Motor neuron (in vitro differentiated cells): ENCODE measurements around the gene CACNA1E. TPM values are rescaled to one million over a fixed set of nuclear protein-coding genes. Genes with fewer than 3 reads are reported as not detected.

Experiments
- ATAC-seq, 8 experiments: fragments of 200-7000 bp; cut with Tn5 transposase; replicated peaks in 6 of 8; 2 replicates each; pipeline ENCODE4 v1.8.0; 2021; ENCODE audit warnings: mild to moderate bottlenecking in 8 of 8, moderate library complexity in 8 of 8
- H3K27ac ChIP-seq, 2 donors: fragments of 250-450 bp; sonication (Bioruptor Pico); 2 replicates each; pipeline ENCODE4 v1.9.0; 2021; ENCODE audit warnings: antibody characterized with exemption in 2 of 2, mild to moderate bottlenecking in 2 of 2, moderate library complexity in 1 of 2
- H3K4me1 ChIP-seq, 2 donors: fragments of 250-450 bp; sonication (Bioruptor Pico); replicated peaks in 1 of 2; 2 replicates each; pipeline ENCODE4 v1.6.1; 2021; ENCODE audit warnings: antibody characterized with exemption in 2 of 2, mild to moderate bottlenecking in 2 of 2, moderate library complexity in 1 of 2
- H3K4me3 ChIP-seq, 5 donors: fragments of 250-450 bp; sonication (Bioruptor Pico); 2 replicates each; pipeline ENCODE4 v1.9.0; 2021; ENCODE audit warnings: antibody characterized with exemption in 5 of 5, mild to moderate bottlenecking in 5 of 5, moderate library complexity in 4 of 5
- WGBS, 10 experiments: fragments of 450-650 bp; shearing (Covaris generic); methylation state at CpG; one replicate each; pipeline ENCODE4 v1.0.0; 2022; 5-methylcytosine and 5-hydroxymethylcytosine counted together
- in situ Hi-C, 9 experiments: fragments of 400-800 bp; cut with MboI; loops; one replicate each; pipeline ENCODE4 v1.15.0; 2021; ENCODE audit warnings: low sequenced_read_pairs in 9 of 9, low pct_unique_long_range_greater_than_20kb in 2 of 9; ENCODE audit not compliant: unreplicated experiment in 9 of 9
- total RNA-seq, 8 experiments: library from RNA; unstranded; fragments of 300-600 nt; gene quantifications; 2 replicates each; pipeline versions ENCODE4 v1.2.3 to v1.2.4, GENCODE V29; 2022

The CACNA1E gene
- total RNA-seq, 8 experiments from 2014 or later = 0.10 to 19.4 (median 6.8) TPM

GRCh38 chr1:181458419-181458818 lies 24.9 kb upstream of the CACNA1E start:
- no peak overlapping the region for H3K27ac ChIP-seq
- ATAC-seq = no peak
- no peaks in the 10 kb centered on the region for H3K4me1 ChIP-seq
- no peak overlapping the region for H3K4me3 ChIP-seq
- WGBS, 10 experiments = 0 to 100% (median 43%) methylated on average over 1 to 2 of the region's 2 CpGs; no CpG with 5 or more reads in 2 of the 10 experiments
- in situ Hi-C loops = loop anchor here in 2 of 9 experiments (25.0 kb wide), 1 partner anchor 479 kb away; no protein-coding TSS in a partner anchor

GRCh38 chr1:181459067-181459466 lies 24.2 kb upstream of the CACNA1E start:
- ATAC-seq = no peak
- in situ Hi-C loops = loop anchor here in 2 of 9 experiments (25.0 kb wide), 1 partner anchor 478 kb away; no protein-coding TSS in a partner anchor

GRCh38 chr1:181469829-181470228 lies 13.5 kb upstream of the CACNA1E start:
- in situ Hi-C loops = loop anchor here in 3 of 9 experiments (10.0 to 25.0 kb wide), 2 partner anchors 465 to 467 kb away; no protein-coding TSS in a partner anchor
- no peak overlapping the region for H3K4me3 ChIP-seq

More at GRCh38 chr1:181459067-181459466, 24.2 kb upstream of the CACNA1E start:
- Histone ChIP-seq H3K27ac (no peak overlapping the region), H3K4me3 (no peak overlapping the region), H3K4me1 (no peaks in the 10 kb centered on the region)
- WGBS, 10 experiments = 53 to 83% (median 75%) methylated on average over 1 to 2 of the region's 2 CpGs; no CpG with 5 or more reads in 7 of the 10 experiments

GRCh38 chr1:181475580-181475979 lies 7.7 kb upstream of the CACNA1E start:
- ATAC-seq = no peak

More at GRCh38 chr1:181469829-181470228, 13.5 kb upstream of the CACNA1E start:
- ATAC-seq = peak in 7 of 8 experiments; percentile 27 to 95 (median 81)
- no peaks in the 10 kb centered on the region for H3K4me1 ChIP-seq
- H3K27ac ChIP-seq = no peak overlapping the region
- 20 to 100% (median 61%) methylated on average over 1 to 5 of the region's 5 CpGs; no CpG with 5 or more reads in 2 of the 10 experiments for WGBS, 10 experiments

GRCh38 chr1:181476581-181476980 lies 6.7 kb upstream of the CACNA1E start:
- in situ Hi-C loops = loop anchor here in 7 of 9 experiments (10.0 to 25.0 kb wide), 7 partner anchors 89 to 611 kb away; partner anchors contain the start of gene ZNF648 (in 1 of the 7)
- ATAC-seq = no peak
- no peak overlapping the region for H3K4me3 ChIP-seq
- no peak overlapping the region for H3K27ac ChIP-seq
- H3K4me1 ChIP-seq = no peaks in the 10 kb centered on the region
- 0 to 79% (median 63%) methylated on average over 1 to 8 of the region's 8 CpGs; no CpG with 5 or more reads in 3 of the 10 experiments for WGBS, 10 experiments

More at GRCh38 chr1:181475580-181475979, 7.7 kb upstream of the CACNA1E start:
- 0 to 100% (median 75%) methylated on average over 1 to 4 of the region's 4 CpGs; no CpG with 5 or more reads in 1 of the 10 experiments for WGBS, 10 experiments
- Histone ChIP-seq H3K27ac (no peak overlapping the region), H3K4me3 (no peak overlapping the region), H3K4me1 (no peaks in the 10 kb centered on the region)
- in situ Hi-C loops = loop anchor here in 7 of 9 experiments (10.0 to 25.0 kb wide), 7 partner anchors 88 to 612 kb away; partner anchors contain the start of gene ZNF648 (in 1 of the 7)

GRCh38 chr1:181478306-181478705 lies 5.0 kb upstream of the CACNA1E start:
- no peak overlapping the region for H3K4me3 ChIP-seq
- no peak for ATAC-seq
- peaks cover 0 to 3% of the 10 kb centered on the region in 2 donors for H3K4me1 ChIP-seq
- no peak overlapping the region for H3K27ac ChIP-seq
- WGBS, 10 experiments = 0 to 67% (median 44%) methylated on average over 1 to 2 of the region's 2 CpGs; no CpG with 5 or more reads in 4 of the 10 experiments
- in situ Hi-C loops = loop anchor here in 7 of 9 experiments (10.0 to 25.0 kb wide), 7 partner anchors 91 to 609 kb away; partner anchors contain the start of gene ZNF648 (in 1 of the 7)

GRCh38 chr1:181479137-181479745 lies 4.1 kb upstream of the CACNA1E start:
- in situ Hi-C loops = loop anchor here in 7 of 9 experiments (10.0 to 25.0 kb wide), 7 partner anchors 92 to 608 kb away; partner anchors contain the start of gene ZNF648 (in 1 of the 7)

GRCh38 chr1:181482001-181482430 lies 1.3 kb upstream of the CACNA1E start:
- no peak overlapping the region for H3K27ac ChIP-seq
- peaks cover 10 to 18% of the 10 kb centered on the region in 2 donors for H3K4me1 ChIP-seq
- no peak for ATAC-seq
- in situ Hi-C loops = loop anchor here in 6 of 9 experiments (10.0 to 25.0 kb wide), 7 partner anchors 95 to 913 kb away; partner anchors contain the start of genes GLUL (in 1 of the 6) and ZNF648 (in 1 of the 6)
- peak overlapping the region; percentile 42 to 71 (median 56) for H3K4me3 ChIP-seq
- WGBS, 10 experiments = 0 to 96% (median 52%) methylated on average over 1 to 26 of the region's 36 CpGs; no CpG with 5 or more reads in 6 of the 10 experiments

More at GRCh38 chr1:181479137-181479745, 4.1 kb upstream of the CACNA1E start:
- no peak overlapping the region for H3K4me3 ChIP-seq
- H3K27ac ChIP-seq = no peak overlapping the region
- peak; percentile 52 to 92 (median 71) for ATAC-seq
- 0 to 50% (median 27%) methylated on average over 1 to 3 of the region's 3 CpGs; no CpG with 5 or more reads in 2 of the 10 experiments for WGBS, 10 experiments
- H3K4me1 ChIP-seq = peaks cover 0 to 4% of the 10 kb centered on the region in 2 donors

GRCh38 chr1:181482521-181483284 lies 614 bp upstream of the CACNA1E start:
- Histone ChIP-seq H3K4me3 (peak overlapping the region; percentile 42 to 71 (median 56)), H3K4me1 (peaks cover 10 to 18% of the 10 kb centered on the region in 2 donors), H3K27ac (no peak overlapping the region)
- ATAC-seq = peak; percentile 55 to 72 (median 66)
- whole genome bisulfite sequencing, 10 experiments = 0 to 8% (median 2%) methylated on average over 5 to 42 of the region's 62 CpGs; no CpG with 5 or more reads in 2 of the 10 experiments
- in situ Hi-C loops = loop anchor here in 6 of 9 experiments (10.0 to 25.0 kb wide), 7 partner anchors 95 to 912 kb away; partner anchors contain the start of genes GLUL (in 1 of the 6) and ZNF648 (in 1 of the 6)

- WGBS, 10 experiments = 83% methylated on average over 1 of the region's 2 CpGs; no CpG with 5 or more reads in 9 of the 10 experiments
- peak overlapping the region; percentile 37 to 71 (median 56) for H3K4me3 ChIP-seq
- in situ Hi-C loops = loop anchor here in 6 of 9 experiments (10.0 to 25.0 kb wide), 7 partner anchors 98 to 910 kb away; partner anchors contain the start of genes GLUL (in 1 of the 6) and ZNF648 (in 1 of the 6)
These were observed 1.5 kb downstream of the CACNA1E start for GRCh38 chr1:181484821-181485220.

GRCh38 chr1:181485287-181486097 lies 2.2 kb downstream of the CACNA1E start:
- in situ Hi-C loops = loop anchor here in 6 of 9 experiments (10.0 to 25.0 kb wide), 7 partner anchors 98 to 909 kb away; partner anchors contain the start of genes GLUL (in 1 of the 6) and ZNF648 (in 1 of the 6)
- Histone ChIP-seq H3K4me3 (peak overlapping the region; percentile 37 to 71 (median 56)), H3K4me1 (peaks cover 10 to 24% of the 10 kb centered on the region in 2 donors), H3K27ac (peak overlapping the region; percentile 16 to 49)
- 0 to 19% (median 4%) methylated on average over 4 to 32 of the region's 42 CpGs; no CpG with 5 or more reads in 2 of the 10 experiments for WGBS, 10 experiments
- ATAC-seq = peak in 7 of 8 experiments; percentile 28 to 70 (median 56)

More at GRCh38 chr1:181484821-181485220, 1.5 kb downstream of the CACNA1E start:
- no peak for ATAC-seq
- peak overlapping the region in 1 of 2 donors; percentile 16 for H3K27ac ChIP-seq
- H3K4me1 ChIP-seq = peaks cover 10 to 24% of the 10 kb centered on the region in 2 donors
